DOHH2 (cell line): Measurements from ENCODE around the gene FTCD.

Experiments
- EZH2phosphoT487 ChIP-seq: fragments of 200-600 bp; sonication (generic); IDR thresholded peaks from 2 replicates; pipeline ENCODE4 v1.6.1; 2017; ENCODE audit warnings: borderline replicate concordance, mild to moderate bottlenecking, antibody characterized with exemption, low read length, moderate library complexity, mixed read lengths
- TF ChIP-seq, protein P1 (sequence below): fragments of 200-600 bp; sonication (generic); IDR thresholded peaks from one replicate; pipeline ENCODE4 v1.5.1; 2014; ENCODE audit warnings: antibody characterized with exemption, mild to moderate bottlenecking, low read depth, low read length; ENCODE audit not compliant: poor library complexity, severe bottlenecking

- TF ChIP-seq, protein P1, sequence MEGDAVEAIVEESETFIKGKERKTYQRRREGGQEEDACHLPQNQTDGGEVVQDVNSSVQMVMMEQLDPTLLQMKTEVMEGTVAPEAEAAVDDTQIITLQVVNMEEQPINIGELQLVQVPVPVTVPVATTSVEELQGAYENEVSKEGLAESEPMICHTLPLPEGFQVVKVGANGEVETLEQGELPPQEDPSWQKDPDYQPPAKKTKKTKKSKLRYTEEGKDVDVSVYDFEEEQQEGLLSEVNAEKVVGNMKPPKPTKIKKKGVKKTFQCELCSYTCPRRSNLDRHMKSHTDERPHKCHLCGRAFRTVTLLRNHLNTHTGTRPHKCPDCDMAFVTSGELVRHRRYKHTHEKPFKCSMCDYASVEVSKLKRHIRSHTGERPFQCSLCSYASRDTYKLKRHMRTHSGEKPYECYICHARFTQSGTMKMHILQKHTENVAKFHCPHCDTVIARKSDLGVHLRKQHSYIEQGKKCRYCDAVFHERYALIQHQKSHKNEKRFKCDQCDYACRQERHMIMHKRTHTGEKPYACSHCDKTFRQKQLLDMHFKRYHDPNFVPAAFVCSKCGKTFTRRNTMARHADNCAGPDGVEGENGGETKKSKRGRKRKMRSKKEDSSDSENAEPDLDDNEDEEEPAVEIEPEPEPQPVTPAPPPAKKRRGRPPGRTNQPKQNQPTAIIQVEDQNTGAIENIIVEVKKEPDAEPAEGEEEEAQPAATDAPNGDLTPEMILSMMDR = no peak
- TF ChIP-seq EZH2phosphoT487 = no peak
Observed at GRCh38 chr21:46151261-46151988, 4.0 kb downstream of the FTCD start.
